ENCODE results near the gene HLA-G.

Gene HLA-G

DNA sequence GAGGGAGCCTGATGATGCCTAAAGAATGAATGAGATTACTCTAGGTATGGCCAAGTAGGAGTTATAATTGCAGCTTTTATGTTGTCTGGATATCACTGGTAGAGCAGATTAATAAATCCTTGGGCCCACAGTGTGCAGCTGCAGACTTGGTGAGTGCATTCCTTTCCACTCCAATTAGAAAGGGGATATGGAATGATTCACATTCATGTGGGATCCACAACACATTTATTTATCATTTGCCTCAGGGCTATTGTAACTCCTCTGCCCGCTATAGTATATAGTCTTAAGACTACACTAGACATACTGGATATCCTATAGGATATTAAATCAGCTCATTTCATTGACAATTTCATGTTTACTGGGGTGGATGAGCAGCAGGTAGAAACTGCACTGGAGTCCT, 11.6 kb upstream of the HLA-G start:
- no peak for DNase-seq

DNA sequence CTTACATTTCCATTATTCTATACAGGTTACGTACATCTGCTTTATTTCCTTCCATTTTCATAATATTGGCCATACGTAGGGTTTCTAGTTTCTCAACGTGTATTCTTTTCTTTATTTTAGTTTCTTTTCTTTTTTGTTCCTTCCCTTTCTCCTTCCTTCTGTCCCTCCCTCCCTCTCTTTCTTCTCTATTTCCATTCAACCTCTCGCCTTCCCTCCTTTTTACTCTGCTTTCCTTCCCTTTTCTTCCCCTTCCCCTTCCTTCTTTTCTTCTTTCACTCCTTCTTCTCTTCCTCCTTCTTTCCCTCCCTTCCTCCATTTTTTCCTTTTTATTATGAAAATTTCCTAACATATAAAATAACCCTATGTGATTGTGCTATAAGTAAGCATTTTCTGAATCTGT, 8.7 kb upstream of the HLA-G start:
- no peak for DNase-seq

DNA sequence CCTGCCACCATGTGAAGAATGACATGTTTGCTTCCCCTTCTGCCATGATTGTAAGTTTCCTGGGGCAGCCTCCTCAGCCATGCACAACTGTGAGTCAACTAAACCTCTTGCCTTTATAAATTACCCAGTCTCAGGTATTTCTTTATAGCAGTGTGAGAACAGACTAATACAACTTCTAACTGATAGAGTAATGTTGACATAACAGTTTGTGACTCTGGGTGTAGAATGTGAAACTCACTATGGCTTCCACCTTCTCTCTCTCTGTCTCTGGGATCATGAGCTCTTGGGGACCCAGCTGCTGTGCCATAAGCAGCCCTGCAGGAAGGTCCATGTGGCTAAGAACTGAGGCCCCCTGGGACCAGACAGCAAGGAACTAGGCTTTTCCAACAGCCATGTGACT, 3.5 kb upstream of the HLA-G start:
- DNase-seq = no peak

DNA sequence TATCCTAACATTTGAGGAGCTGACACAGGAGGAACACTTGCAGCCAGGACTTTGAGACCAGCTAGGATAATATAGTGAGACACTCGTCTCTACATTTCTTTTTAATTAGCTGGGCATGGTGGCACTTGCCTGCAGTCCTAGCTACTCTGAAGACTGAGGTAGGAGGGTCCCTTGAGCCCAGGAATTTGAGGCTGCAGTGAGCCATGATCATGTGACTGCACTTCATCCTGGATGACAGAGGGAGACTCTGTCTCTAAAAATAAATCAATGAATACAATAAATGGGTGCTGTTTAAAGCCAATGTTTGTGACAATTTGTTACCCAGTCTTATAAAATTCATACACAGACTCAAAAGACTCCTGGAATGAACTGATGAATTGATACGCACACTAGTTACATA, 1.8 kb upstream of the HLA-G start:
- DNase-seq = no peak

DNA sequence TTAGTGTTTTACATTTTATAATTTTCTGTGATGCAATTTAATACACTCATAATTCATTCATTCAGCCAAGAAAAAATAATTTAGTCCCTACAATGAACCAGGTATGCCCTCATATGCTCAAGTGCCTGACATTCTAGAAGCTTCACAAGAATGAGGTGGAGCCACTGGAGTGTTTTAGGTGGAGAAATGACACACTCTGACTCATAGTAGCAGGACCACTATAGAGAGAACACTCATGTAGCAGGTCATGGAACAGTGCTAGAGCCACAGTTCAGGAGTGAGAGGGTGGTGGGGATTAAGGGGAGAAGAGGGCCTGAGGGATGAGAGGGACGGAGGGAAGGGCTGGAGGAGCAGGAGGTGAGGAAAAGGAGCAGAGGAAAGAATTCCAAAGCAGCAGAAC, 1.4 kb upstream of the HLA-G start:
- no peak for DNase-seq

DNA sequence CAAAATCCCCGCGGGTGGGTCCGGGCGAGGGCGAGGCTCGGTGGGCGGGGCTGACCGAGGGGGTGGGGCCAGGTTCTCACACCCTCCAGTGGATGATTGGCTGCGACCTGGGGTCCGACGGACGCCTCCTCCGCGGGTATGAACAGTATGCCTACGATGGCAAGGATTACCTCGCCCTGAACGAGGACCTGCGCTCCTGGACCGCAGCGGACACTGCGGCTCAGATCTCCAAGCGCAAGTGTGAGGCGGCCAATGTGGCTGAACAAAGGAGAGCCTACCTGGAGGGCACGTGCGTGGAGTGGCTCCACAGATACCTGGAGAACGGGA, 809 bp downstream of the HLA-G start:
- DNase-seq = peak in 1 of 56 donors; percentile 36

DNA sequence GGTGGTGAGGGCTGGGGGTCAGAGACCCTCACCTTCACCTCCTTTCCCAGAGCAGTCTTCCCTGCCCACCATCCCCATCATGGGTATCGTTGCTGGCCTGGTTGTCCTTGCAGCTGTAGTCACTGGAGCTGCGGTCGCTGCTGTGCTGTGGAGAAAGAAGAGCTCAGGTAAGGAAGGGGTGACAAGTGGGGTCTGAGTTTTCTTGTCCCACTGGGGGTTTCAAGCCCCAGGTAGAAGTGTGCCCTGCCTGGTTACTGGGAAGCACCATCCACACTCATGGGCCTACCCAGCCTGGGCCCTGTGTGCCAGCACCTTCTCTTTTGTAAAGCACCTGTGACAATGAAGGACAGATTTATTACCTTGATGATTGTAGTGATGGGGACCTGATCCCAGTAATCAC, 2.1 kb downstream of the HLA-G start:
- no peak for DNase-seq

DNA sequence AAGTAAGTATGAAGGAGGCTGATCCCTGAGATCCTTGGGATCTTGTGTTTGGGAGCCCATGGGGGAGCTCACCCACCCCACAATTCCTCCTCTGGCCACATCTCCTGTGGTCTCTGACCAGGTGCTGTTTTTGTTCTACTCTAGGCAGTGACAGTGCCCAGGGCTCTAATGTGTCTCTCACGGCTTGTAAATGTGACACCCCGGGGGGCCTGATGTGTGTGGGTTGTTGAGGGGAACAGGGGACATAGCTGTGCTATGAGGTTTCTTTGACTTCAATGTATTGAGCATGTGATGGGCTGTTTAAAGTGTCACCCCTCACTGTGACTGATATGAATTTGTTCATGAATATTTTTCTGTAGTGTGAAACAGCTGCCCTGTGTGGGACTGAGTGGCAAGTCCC, 2.8 kb downstream of the HLA-G start:
- no peak for DNase-seq

DNA sequence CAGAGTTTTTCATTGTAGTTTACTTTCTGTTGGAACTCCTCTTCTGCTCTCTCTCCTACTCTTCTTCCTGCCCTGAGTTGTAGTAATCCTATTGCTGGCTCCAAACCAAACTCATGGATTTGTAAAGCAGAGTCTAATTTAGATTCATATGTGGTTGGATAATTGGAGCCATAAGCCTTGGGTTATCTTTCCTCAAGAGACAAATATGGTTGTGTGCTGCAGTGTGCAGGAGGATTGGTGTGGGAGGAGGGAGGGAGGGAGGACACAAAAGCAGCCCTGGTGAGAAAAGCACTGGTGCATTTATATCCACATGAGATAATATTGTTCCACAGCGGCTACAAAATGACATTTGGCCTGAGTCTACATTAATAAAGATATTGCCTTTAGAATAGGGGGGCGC, 4.2 kb downstream of the HLA-G start:
- DNase-seq = peak in 2 of 56 donors; percentile 2 to 3

DNA sequence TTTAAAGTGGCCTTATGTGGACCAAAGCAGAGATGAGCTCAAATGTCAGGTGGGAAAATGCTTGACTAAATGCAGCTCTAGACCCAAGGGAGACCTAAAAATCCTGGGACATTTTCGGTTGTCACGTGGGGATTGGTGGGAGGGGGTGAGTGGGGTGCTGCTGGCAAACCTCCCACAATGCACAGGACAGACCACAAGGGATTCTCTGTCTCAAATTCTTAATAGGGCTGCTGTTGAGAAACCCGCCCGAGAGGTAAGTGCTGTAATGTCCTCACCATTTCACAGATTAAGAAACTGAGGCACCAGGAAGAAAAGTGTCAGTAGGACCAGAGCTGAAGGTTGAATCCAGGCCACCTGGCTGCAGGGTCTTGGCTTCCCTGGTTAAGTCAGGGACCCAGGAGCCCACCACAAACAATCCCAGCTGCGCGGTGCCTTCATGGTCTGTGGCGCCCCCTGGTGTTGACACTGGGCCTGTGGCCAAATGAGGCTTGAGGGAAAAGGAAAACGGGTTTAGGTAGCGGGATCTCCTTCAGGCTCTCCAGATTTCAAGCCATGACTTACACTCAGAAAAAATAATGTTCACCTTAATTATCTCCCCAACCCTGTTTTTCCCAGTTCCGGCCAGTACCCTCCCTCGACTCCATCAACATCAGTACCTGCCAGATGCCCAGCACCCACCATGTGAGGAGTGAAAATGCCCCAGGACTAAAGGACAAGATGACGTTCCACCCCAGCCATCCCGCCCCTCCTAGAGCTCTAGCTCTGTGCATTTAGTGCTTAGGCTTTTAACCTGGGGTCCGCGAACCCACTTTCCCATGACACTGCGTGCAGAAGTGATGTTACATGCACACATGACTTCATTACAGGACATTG, 7.2 kb downstream of the HLA-G start:
- DNase-seq = peak in 19 of 56 donors; percentile 3 to 41 (median 8)

DNA sequence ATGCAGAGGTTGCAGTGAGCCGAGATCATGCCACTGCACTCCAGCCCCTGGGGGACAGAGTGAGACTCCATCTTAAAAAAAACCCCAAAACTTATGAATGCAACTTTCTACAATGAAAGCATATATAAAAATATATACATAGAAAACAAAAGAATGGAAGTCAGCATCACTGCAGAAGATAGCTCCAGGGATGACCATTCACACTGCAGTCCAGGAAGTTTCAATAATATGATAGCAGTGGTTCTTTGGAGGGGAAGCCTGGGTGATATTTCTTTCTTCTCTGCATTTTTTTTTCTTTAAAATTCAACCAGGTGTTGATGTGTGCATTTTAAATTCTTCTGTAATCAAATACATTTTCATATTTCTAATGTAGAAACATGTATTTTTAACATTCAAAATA, 12.3 kb downstream of the HLA-G start:
- DNase-seq = no peak

DNA sequence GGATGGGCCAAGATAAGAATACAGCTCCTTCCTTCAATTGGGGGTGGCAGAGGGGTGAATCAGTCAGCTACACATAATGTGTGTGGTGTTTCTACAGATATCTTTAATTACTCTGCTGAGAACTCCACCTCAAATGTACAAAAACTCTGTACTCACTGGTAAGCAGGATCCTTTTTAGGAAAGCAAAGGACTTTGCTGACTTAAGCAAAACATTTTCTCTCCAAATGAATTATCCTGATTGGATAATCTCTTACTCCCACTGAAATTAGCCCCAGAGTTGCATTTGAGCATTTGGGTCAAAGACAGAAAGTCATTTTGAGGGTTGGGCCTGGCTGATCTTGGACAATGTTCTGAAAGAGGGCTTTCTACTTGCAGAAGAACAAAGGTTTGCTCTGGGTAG, 13.4 kb downstream of the HLA-G start:
- DNase-seq = no peak

DNA sequence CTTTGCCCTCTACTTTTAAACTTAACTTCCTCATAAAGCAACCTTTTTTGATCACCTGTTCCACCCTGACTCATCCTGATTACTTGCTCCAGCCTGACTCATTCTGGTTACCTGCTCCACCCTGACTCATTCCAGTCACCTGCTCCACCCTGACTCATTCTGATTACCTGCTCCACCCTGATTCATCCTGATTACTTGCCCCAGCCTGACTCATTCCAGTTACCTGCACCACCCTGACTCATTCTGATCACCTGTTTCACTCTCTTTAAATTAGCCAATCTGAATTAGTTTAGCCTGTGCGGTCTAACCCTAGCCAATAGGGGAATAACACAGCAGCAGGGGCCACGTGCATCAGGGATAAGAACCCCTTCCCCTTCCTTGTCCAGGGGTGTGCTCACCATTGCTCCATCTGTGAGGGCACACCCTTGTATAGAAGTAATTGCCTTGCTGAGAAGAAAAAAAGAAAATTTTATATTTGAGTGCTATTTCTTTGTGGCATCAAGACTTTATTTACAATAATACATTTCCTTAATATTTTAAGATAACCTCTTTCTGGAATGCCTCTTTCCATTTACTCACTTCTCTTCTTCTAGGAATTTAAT, 17.9 kb downstream of the HLA-G start:
- no peak for DNase-seq

DNA sequence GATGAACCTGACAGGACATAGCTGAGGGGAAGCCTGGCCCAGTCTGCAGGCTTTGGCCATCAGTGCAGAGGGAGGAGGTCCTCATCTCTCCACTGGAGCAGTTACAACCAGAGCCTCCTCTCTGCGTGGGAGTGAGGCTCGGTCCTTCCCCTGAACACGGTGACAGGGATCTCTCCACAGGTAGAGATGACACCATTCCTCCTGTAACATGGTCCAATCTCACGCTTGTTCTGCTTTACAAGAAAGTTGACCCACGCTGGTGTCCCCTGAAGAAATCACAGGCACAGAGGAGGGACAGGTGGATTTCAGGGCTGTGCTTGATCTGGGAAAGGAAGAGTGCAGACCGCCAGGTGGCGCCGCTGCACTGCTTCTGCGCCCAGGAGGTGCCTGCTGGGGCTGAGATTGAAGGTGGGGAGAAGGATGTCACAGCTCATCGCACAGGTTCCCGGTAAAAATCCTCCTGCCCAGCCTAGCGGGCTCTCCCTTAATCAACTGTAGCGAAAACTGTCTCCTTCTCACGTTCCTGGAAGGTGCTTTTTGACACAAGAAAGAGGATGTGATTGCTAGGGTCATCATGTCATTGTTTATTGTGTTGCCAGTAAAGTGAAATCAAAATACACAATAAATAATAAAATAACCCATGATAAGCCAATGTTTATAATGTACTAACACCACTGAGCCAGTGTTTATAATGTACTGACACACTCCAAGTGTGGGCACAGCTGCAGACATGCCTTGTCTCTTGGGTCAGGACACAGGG, 20.4 kb downstream of the HLA-G start:
- peak in 49 of 56 donors; percentile 2 to 84 (median 36) for DNase-seq

DNA sequence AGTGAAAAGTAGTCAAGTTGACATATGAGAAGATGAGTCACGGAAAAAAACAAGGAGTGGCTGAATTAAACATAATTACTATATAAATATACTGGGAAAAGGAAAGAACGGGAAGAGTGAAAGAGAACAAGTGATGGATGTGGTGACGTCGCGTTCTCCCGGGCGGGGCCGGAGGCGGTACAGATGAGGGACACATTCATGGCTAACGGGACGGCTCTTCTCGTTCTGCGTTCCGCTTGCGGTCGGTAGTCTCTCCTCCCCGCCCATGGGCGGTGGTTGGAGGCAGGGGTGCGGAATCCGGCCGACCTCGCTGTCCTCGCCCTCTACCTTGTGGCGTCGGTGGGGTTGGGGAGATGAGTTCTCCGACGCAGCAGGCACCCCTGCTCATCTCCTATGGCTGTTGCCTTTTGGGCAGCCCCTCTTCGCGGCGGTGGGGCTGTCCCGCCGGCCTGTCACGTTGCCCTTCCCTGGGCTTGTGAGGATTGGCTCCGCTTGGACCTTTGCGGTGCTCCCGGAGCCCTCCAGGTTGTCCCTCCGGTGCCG, 22.5 kb downstream of the HLA-G start:
- no peak for DNase-seq

DNA sequence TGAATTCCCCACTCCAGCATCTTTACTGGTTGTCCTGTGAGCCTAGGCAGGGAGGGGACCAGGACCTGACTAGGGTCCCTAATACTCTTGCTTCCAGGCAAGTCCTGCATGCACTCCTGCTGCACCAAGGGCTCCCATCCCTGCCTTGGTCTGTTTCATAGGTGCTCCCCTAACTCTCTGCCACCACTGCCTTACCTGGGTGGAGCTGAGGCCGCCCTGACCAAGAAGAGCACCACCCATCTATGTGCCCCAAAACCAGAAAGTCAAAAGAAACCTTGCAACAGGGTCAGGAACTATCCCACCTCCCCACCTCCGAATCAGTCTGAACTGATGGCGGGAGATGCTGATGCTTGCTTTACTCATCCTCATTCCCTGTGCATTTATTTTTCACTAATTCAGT, 23.6 kb downstream of the HLA-G start:
- no peak for DNase-seq

DNA sequence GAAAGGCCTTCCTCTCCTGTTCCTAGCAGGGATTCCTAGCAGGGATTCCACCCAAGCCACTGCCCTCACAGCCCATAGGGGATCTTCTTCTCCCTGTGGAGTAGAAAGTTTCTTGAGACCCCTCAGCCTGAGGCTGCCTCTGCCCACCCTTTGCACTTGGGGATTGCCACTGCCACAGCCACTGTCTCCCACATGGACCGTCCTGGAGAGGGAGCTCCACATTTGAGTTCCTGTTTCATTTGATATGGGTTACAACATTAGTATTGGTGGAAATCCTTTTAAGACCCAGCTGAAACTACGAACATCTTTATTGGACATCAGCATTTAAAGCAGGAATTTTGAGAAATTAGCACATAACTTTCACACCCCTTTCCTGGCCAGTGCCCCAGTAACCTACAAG, 25.6 kb downstream of the HLA-G start:
- no peak for DNase-seq

DNA sequence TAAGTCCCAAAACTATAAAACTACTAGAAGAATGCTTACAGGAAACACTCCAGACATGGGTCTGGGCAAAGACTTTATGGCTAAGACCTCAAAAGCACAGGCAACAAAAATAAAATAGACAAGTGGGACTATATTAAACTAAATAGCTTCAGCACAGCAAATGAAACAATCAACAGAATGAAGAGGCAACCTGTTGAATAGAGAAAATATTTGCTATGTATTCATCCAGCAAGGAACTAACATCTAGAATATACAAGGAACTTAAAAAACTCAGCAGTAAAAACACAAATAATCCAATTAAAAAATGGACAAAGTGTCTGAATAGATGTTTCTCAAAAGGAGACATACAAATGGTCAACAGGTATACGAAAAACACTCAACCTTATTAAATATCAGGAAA, 30.4 kb downstream of the HLA-G start:
- DNase-seq = no peak

DNA sequence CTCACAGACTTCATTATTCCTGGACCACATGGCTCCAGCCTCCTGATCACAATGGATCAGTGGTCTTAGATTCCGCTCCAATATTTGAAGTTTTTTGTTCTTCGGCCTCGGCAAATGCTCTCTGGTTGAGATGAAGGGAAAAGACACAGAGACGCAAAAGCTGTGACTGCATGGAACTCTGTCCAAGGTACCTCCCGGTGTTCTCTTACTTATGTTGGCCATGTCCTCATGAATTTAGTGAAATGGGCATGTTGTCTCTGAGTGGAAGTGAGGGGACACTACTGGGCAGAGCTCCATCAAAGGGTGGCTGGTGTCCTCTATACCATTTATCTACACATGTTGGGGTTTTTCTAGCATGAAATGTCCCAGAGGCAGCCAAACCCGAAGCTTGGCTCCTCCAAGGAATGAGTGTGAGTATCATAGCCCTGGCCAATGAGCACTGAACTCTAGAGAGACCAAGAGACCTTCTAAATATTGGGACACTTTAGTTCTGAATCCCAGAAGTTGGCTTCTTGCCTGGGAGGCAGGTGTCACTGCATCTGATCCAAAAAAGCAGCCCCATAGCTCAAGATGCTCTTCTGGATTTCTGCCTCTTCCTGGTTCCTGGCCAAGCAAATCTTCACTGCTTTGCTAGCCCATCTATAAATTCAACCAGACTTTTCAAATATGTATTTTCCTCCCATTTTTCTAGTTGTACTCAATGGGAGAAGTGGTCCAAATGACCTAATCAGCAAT, 34.1 kb downstream of the HLA-G start:
- no peak for DNase-seq

DNA sequence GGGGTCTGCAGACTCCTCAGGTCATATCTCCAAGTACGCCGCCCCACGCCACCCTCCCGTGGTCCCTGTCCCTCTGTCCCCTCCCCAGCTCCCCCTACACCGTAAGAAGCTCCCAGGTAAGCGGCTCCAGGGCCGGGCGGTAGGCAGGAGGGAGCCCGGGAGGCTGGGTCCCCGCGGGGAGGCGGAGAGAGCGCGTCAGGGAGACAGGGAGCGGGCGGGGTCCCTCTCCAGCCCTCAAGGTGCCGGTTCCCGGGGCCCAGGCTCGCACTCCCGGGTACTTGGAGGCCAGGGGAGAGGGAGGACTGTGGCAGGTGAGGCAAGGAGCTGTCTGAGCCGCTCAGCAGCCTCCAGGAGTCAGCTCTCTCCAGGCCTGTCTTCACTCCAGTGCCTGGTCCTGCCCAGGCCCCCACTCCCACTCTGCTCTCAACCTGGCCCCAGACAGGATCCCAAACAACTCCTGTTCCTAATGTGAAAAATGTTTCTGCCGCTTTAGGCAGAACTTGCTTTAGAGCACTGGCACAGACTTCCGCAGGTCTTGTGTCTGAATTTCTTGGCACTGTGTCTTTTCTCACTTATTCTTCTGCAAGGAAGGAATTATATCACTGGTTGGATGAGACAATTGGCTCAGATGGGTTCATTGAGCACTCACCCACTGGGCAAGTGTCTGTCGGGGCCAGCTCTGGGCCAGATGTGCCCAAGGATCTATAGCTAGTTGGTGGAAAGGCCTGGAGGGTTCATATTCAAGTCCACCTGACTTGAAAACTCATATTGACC, 36.6 kb downstream of the HLA-G start:
- no peak for DNase-seq

DNA sequence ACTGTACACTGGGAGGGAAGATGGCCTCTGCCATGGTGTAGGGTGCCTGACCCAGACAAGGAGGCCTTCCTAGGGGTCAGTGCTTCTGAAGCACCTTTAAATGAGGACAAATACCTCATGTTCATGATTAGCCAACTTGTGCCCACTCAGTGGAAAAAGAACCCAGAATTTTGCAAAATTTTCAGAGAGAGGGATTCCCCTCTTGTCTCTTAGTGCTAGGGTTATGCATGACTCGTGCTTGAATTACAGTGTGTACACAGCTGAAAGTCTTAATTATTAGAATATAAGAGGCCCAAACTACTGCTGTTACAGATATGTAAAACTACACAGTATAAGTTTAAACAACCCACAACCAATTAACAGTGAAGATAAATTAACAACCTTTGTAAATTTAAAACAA, 38.0 kb downstream of the HLA-G start:
- no peak for DNase-seq

Measured in amygdala (tissue), 56 donors.